ENCODE data around the gene TUBB4B. TPM values are rescaled to one million over a fixed set of nuclear protein-coding genes. Genes with fewer than 3 reads are reported as not detected.

TUBB4B gene
- total RNA-seq, 1 donor from 2014 or later = 192 TPM

- Mint-ChIP-seq H3K27ac (ENCODE audit: unreplicated experiment) (no peak overlapping the region), H3K9me3 (ENCODE audit: unreplicated experiment) (peaks cover 2% of the 10 kb centered on the region), H3K27me3 (ENCODE audit: unreplicated experiment) (peaks cover 7% of the 10 kb centered on the region), H3K4me1 (ENCODE audit: low read depth, unreplicated experiment) (peaks cover 1% of the 10 kb centered on the region), H3K36me3 (ENCODE audit: unreplicated experiment) (peaks cover 4% of the 10 kb centered on the region), H3K4me3 (ENCODE audit: unreplicated experiment) (no peak overlapping the region)
- no peak for DNase-seq
- TF ChIP-seq CTCF (IDR thresholded peaks at IDR 0.05; ENCODE audit: partially characterized antibody, unreplicated experiment) = no peak
Observed at GRCh38 chr9:137213160-137214060, 27.7 kb upstream of the TUBB4B start.

GRCh38 chr9:137214620-137215019, 26.5 kb upstream of the TUBB4B start:
- no peak for TF ChIP-seq CTCF (IDR thresholded peaks at IDR 0.05; ENCODE audit: partially characterized antibody, unreplicated experiment)
- Mint-ChIP-seq H3K36me3 (ENCODE audit: unreplicated experiment) (peaks cover 4% of the 10 kb centered on the region), H3K27me3 (ENCODE audit: unreplicated experiment) (peaks cover 9% of the 10 kb centered on the region), H3K9me3 (ENCODE audit: unreplicated experiment) (peaks cover 7% of the 10 kb centered on the region), H3K4me3 (ENCODE audit: unreplicated experiment) (no peak overlapping the region), H3K27ac (ENCODE audit: unreplicated experiment) (no peak overlapping the region), H3K4me1 (ENCODE audit: low read depth, unreplicated experiment) (peaks cover 4% of the 10 kb centered on the region)
- no peak for DNase-seq

GRCh38 chr9:137215196-137215986, 25.7 kb upstream of the TUBB4B start:
- DNase-seq = no peak
- Mint-ChIP-seq H3K27ac (ENCODE audit: unreplicated experiment) (no peak overlapping the region), H3K36me3 (ENCODE audit: unreplicated experiment) (peaks cover 4% of the 10 kb centered on the region), H3K27me3 (ENCODE audit: unreplicated experiment) (peaks cover 9% of the 10 kb centered on the region), H3K4me3 (ENCODE audit: unreplicated experiment) (no peak overlapping the region), H3K9me3 (ENCODE audit: unreplicated experiment) (peaks cover 8% of the 10 kb centered on the region), H3K4me1 (ENCODE audit: low read depth, unreplicated experiment) (peaks cover 4% of the 10 kb centered on the region)
- TF ChIP-seq CTCF (IDR thresholded peaks at IDR 0.05; ENCODE audit: partially characterized antibody, unreplicated experiment) = no peak

GRCh38 chr9:137216188-137216965, 24.7 kb upstream of the TUBB4B start:
- Mint-ChIP-seq H3K4me1 (ENCODE audit: low read depth, unreplicated experiment) (peaks cover 4% of the 10 kb centered on the region), H3K9me3 (ENCODE audit: unreplicated experiment) (peaks cover 8% of the 10 kb centered on the region), H3K27ac (ENCODE audit: unreplicated experiment) (no peak overlapping the region), H3K27me3 (ENCODE audit: unreplicated experiment) (peaks cover 7% of the 10 kb centered on the region), H3K36me3 (ENCODE audit: unreplicated experiment) (no peaks in the 10 kb centered on the region), H3K4me3 (ENCODE audit: unreplicated experiment) (no peak overlapping the region)
- TF ChIP-seq CTCF (IDR thresholded peaks at IDR 0.05; ENCODE audit: partially characterized antibody, unreplicated experiment) = no peak
- DNase-seq = no peak

All from glutamatergic neuron (in vitro differentiated cells).